HG03442 (cell line): ENCODE measurements around the gene SRC.
A peak's percentile ranks its signal among the peaks of the same experiment; 100 is the strongest.

Experiments used
- ATAC-seq: cut with Tn5 transposase; IDR thresholded peaks from one replicate; pipeline ENCODE4 v1.9.1; 2021; ENCODE audit warnings: mild to moderate bottlenecking, moderate library complexity; ENCODE audit not compliant: unreplicated experiment

SRC gene

GRCh38 chr20:37379967-37380828, 34.3 kb downstream of the SRC start:
- ATAC-seq = no peak

GRCh38 chr20:37380864-37381579, 35.1 kb downstream of the SRC start:
- ATAC-seq = no peak

DNA sequence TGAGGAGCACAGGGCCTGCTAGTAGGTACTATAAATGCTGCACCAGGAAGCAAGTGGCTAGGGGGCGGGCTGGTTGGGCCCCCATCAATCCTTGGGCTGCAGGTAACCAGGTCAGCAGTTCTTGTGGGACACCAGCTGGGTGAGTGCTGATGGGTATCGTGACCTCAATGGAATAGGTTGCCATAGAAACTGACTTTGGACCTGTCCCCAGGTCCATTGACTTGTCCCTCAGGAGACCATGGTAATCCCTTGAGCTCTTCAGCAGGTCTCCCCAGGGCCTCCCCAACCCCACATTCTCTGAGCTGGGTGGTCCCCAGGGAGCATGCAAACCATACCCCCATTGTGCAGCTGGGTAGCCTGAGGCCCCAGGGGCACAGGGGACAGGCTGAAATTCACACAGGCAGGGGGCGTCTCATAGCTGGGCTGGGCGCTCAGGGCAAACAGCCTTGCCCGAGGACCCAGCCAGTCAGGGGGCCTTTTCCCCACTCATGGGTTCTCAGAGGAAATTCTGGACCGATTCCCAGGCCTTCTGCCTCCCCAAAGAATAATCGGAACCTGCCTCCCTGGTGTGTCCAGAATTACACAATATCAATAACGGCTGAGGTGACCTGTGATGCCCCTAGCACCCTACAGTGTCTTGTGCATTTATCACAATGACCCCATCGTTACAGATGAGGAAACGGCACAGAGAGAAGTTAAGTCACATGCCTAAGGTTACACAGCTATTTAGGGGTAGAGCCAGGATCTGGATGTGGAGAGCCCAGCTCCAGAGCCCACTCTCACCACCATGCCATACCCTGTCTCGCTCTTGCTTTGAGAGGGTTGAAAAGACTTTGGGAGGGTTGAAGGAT, 35.9 kb downstream of the SRC start:
- no peak for ATAC-seq

- ATAC-seq = no peak
Measured at GRCh38 chr20:37382482-37383120, 36.7 kb downstream of the SRC start.

DNA sequence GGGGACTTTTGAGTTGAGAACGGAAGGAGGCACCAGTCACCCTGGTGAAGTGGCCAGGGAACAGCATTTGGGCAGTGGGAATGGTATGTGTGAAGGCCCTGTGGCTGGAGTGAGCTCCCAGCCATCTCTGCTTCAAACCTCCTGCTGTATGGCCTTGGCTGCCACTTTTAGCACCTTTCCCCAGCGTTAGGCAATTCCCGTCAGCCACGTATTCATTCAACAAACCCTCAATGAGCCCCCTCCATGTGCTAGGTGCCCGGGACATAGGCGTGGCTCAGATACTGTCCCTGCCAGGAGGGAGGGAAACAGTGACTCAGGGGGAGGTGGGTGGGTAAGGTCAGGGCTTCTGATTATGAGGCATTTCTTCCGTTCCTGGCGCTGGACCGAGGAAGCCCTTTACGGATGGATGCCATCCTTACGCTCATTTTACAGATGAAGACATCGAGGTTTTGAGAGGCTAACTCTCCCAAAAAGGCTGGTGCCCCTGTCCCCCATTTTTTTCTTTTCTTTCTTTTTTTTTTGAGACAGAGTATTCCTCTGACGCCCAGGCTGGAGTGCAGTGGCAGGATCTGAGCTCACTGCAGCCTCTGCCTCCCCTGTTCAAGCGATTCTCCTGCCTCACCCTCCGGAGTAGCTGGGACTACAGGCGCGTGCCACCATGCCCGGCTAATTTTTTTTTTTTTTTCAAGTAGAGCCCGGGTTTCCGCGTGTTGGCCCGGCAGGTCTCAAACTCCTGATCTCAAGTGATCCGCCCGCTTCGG, 37.5 kb downstream of the SRC start:
- no peak for ATAC-seq

DNA sequence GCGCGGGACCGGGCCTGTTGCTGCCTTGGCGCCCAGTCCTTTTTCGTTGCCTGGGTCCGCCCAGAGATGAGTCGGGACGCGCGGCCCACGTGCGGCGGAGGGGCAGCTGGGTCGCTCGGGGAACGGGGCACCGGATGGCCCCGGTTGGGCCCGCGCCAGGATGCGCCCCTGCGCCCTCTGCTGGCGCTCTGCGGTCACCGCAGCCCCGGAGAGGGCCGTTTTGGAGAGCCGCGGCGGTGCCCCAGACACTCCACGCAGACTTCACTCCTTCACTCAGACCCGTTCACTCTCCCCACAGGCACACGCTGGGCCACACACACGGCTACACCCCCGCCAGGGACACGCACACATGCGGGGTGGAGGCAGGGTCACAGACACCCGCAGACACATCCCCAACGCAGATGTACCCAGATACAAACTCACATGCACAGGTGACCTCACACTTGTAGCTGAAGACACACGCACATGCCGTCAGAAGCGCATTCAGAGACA, 38.8 kb downstream of the SRC start:
- peak; percentile 61 for ATAC-seq

DNA sequence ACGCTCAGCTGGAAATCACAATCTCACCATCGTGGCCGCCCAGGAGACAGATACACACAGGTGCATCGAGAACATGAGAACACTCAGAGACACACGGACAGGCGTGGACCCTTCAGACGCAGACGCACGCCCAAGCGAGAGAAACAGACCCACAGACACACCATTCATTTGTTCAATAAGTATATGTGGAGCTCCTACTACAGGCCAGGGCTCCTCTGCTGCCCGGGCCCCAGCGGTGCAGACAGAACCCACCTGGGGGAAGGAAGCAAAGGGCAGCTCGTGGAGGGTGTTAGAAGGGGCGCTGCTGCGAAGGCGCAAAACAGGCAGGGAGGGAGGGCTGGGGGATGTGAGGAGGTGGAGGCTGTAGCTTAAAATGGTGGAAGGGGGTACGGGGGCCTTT, 39.2 kb downstream of the SRC start:
- ATAC-seq = no peak

- ATAC-seq = no peak
Measured at GRCh38 chr20:37385659-37386504, 39.9 kb downstream of the SRC start.

DNA sequence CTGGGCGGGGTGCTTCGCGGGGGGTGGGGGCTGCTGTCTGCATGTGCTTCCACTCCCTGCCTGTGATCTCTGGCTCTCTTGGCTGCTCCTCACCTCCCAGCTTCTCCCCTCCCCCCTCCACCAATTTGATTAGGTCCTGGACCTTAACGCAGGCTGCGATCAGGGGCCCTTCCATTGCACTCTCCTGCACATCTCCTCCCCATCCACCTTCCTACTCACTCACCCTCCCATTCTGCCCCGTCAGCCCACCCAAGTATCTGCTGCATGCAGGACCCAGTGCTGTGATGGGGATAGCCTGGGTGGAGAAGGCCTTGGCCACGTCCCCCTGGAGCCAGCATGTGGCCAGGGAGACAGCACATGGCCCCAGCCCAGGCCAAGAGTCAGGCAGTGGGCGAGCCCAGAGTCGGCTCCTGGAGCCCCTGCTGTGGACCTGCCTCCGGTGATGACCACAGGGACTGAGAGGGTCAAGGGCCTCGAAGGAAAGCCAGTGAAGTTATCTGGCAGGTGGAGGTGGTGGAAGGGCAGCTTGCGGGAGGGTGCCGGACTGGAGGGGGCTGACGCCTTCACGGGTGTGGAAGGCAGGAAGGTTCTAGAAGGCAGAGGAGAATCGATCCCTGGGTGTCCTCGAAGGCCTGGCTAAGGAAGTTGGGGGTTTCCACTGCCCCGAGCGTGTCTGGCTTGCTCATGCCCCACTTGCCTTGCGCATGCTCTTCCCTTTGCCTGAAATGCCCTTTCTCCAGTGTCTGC, 40.7 kb downstream of the SRC start:
- no peak for ATAC-seq

GRCh38 chr20:37387519-37388269, 41.8 kb downstream of the SRC start:
- ATAC-seq = no peak

- no peak for ATAC-seq
Measured at GRCh38 chr20:37388831-37389230, 42.9 kb downstream of the SRC start.

GRCh38 chr20:37389241-37389747, 43.4 kb downstream of the SRC start:
- no peak for ATAC-seq

GRCh38 chr20:37389844-37390275, 43.9 kb downstream of the SRC start:
- ATAC-seq = no peak

GRCh38 chr20:37390503-37390890, 44.6 kb downstream of the SRC start:
- no peak for ATAC-seq

GRCh38 chr20:37390891-37391525, 45.1 kb downstream of the SRC start:
- ATAC-seq = no peak

GRCh38 chr20:37392441-37393195, 46.7 kb downstream of the SRC start:
- ATAC-seq = no peak
